Mesenchymal stem cell (in vitro differentiated cells and primary cell): ENCODE results near the gene ASIC1.

Experiments used
- DNase-seq: peaks from one replicate; pipeline ENCODE4 v3.0.0-alpha.2; 2013
- H2AFZ ChIP-seq: one replicate; pipeline ENCODE4 v1.6.1; 2013; ENCODE audit warnings: low read depth, mild to moderate bottlenecking, control low read depth, inconsistent platforms, low read length, moderate library complexity
- H2AK5ac ChIP-seq: 2 replicates; pipeline ENCODE4 v1.6.1; 2013; ENCODE audit warnings: low read length, moderate library complexity, mild to moderate bottlenecking, inconsistent platforms; ENCODE audit not compliant: severe bottlenecking
- H2BK120ac ChIP-seq: one replicate; pipeline ENCODE4 v1.6.1; 2013; ENCODE audit warnings: low read depth, mild to moderate bottlenecking, inconsistent platforms, low read length, moderate library complexity
- H2BK12ac ChIP-seq, 2 experiments: one replicate each; pipeline ENCODE4 v1.6.1; 2013; ENCODE audit warnings: inconsistent platforms in 2 of 2, low read length in 2 of 2, mild to moderate bottlenecking in 2 of 2, moderate library complexity in 2 of 2, control low read depth in 1 of 2
- H2BK15ac ChIP-seq: one replicate; pipeline ENCODE4 v1.6.1; 2013; ENCODE audit warnings: mild to moderate bottlenecking, low read depth, inconsistent platforms; ENCODE audit not compliant: poor library complexity, severe bottlenecking
- H2BK5ac ChIP-seq: 2 replicates; pipeline ENCODE4 v1.6.1; 2013; ENCODE audit warnings: low read depth, mild to moderate bottlenecking, low read length, control low read depth, inconsistent platforms; ENCODE audit not compliant: poor library complexity, severe bottlenecking
- H3K14ac ChIP-seq, 2 experiments: one replicate each; pipeline ENCODE4 v1.6.1; 2013; ENCODE audit warnings: inconsistent platforms in 2 of 2, low read length in 2 of 2, control low read depth in 1 of 2, mild to moderate bottlenecking in 1 of 2, moderate library complexity in 1 of 2
- H3K18ac ChIP-seq, 2 experiments: one replicate each; pipeline ENCODE4 v1.6.1; 2013; ENCODE audit warnings: inconsistent platforms in 2 of 2, low read length in 2 of 2, control low read depth in 1 of 2, low read depth in 1 of 2, mild to moderate bottlenecking in 1 of 2
- H3K23ac ChIP-seq, 2 experiments: one replicate each; pipeline ENCODE4 v1.6.1; 2013; ENCODE audit warnings: inconsistent platforms in 2 of 2, low read length in 2 of 2, mild to moderate bottlenecking in 2 of 2, moderate library complexity in 2 of 2, control low read depth in 1 of 2
- H3K27ac ChIP-seq: 2 replicates; pipeline ENCODE4 v1.5.1; 2013; ENCODE audit warnings: mild to moderate bottlenecking, moderate library complexity, low read length, control low read depth, inconsistent platforms; ENCODE audit not compliant: poor library complexity, severe bottlenecking
- H3K27me3 ChIP-seq, 2 experiments: 2 replicates each; pipeline versions ENCODE4 v1.6.1 to v1.7.0; 2013; ENCODE audit warnings: low read length in 2 of 2, mild to moderate bottlenecking in 2 of 2, moderate library complexity in 2 of 2, control low read depth in 1 of 2, inconsistent platforms in 1 of 2; ENCODE audit not compliant: control insufficient read depth in 1 of 2, insufficient read depth in 1 of 2
- H3K36me3 ChIP-seq, 2 experiments: 2 replicates each; pipeline versions ENCODE4 v1.6.1 to v1.7.0; 2013; ENCODE audit warnings: low read length in 2 of 2, control low read depth in 1 of 2, inconsistent platforms in 1 of 2, low read depth in 1 of 2, mild to moderate bottlenecking in 1 of 2; ENCODE audit not compliant: insufficient read depth in 2 of 2, control insufficient read depth in 1 of 2
- H3K4ac ChIP-seq, 2 experiments: one replicate each; pipeline ENCODE4 v1.6.1; 2013; ENCODE audit warnings: inconsistent platforms in 2 of 2, low read length in 2 of 2, mild to moderate bottlenecking in 2 of 2, moderate library complexity in 2 of 2, control low read depth in 1 of 2, low read depth in 1 of 2
- H3K4me1 ChIP-seq: 2 replicates; pipeline ENCODE4 v1.6.1; 2013; ENCODE audit warnings: low read depth, low read length, control low read depth; ENCODE audit not compliant: control insufficient read depth, insufficient read depth
- H3K4me2 ChIP-seq: 2 replicates; pipeline ENCODE4 v1.6.1; 2013; ENCODE audit warnings: low read length, mild to moderate bottlenecking, inconsistent platforms; ENCODE audit not compliant: poor library complexity, severe bottlenecking
- H3K4me3 ChIP-seq, 2 experiments: 2 replicates each; pipeline versions ENCODE4 v1.5.1 to v1.7.0; 2013; ENCODE audit warnings: low read length in 2 of 2, mild to moderate bottlenecking in 2 of 2, control low read depth in 1 of 2, low read depth in 1 of 2; ENCODE audit not compliant: insufficient read depth in 1 of 2
- H3K79me1 ChIP-seq: replicated peaks from 2 replicates; pipeline ENCODE4 v1.6.1; 2013; ENCODE audit warnings: mild to moderate bottlenecking, control low read depth, low read length, inconsistent platforms; ENCODE audit not compliant: poor library complexity, severe bottlenecking
- H3K9ac ChIP-seq: 2 replicates; pipeline ENCODE4 v1.7.0; 2013; ENCODE audit warnings: mild to moderate bottlenecking, low read length, moderate library complexity
- H3K9me3 ChIP-seq: 2 replicates; pipeline ENCODE4 v1.7.0; 2013; ENCODE audit warnings: mild to moderate bottlenecking, low read length; ENCODE audit not compliant: control insufficient read depth
- H4K8ac ChIP-seq: one replicate; pipeline ENCODE4 v1.6.1; 2013; ENCODE audit warnings: inconsistent platforms, mild to moderate bottlenecking, low read length, moderate library complexity
- H4K91ac ChIP-seq: one replicate; pipeline ENCODE4 v1.6.1; 2013; ENCODE audit warnings: mild to moderate bottlenecking, low read length, inconsistent platforms
- WGBS: methylation state at CpG from one replicate; pipeline ENCODE4 v1.1.7; 2013; ENCODE audit warnings: mixed read lengths; 5-methylcytosine and 5-hydroxymethylcytosine counted together

Gene ASIC1

GRCh38 chr12:50052964-50053363 is 4.4 kb upstream of the ASIC1 start:
- WGBS, result 80% methylated on average over 7 of the region's 7 CpGs
- Histone ChIP-seq H2AFZ (no peak overlapping the region), H3K27ac (no peak overlapping the region), H3K4me3 (no peak overlapping the region), H3K23ac (no peak overlapping the region), H2BK5ac (no peak overlapping the region), H3K4me1 (peaks cover 16% of the 10 kb centered on the region), H2AK5ac (no peak overlapping the region), H3K18ac (no peak overlapping the region), H3K9ac (no peak overlapping the region), H3K4ac (no peak overlapping the region), H3K36me3 (no peaks in the 10 kb centered on the region), H3K79me1 (no peaks in the 10 kb centered on the region), H3K9me3 (no peaks in the 10 kb centered on the region), H2BK12ac (no peak overlapping the region), H2BK15ac (no peak overlapping the region), H3K14ac (no peak overlapping the region), H4K91ac (no peak overlapping the region), H2BK120ac (no peak overlapping the region), H3K4me2 (no peak overlapping the region), H4K8ac (no peak overlapping the region), H3K27me3 (peaks cover 41 to 53% of the 10 kb centered on the region in 2 experiments)
- DNase-seq, result no peak

GRCh38 chr12:50053583-50053982 is 3.8 kb upstream of the ASIC1 start:
- Histone ChIP-seq H2AFZ (no peak overlapping the region), H2BK120ac (no peak overlapping the region), H3K9me3 (no peaks in the 10 kb centered on the region), H4K91ac (no peak overlapping the region), H4K8ac (no peak overlapping the region), H2BK12ac (no peak overlapping the region), H3K4me2 (no peak overlapping the region), H2BK15ac (no peak overlapping the region), H3K18ac (no peak overlapping the region), H2BK5ac (no peak overlapping the region), H3K27ac (no peak overlapping the region), H3K79me1 (no peaks in the 10 kb centered on the region), H3K14ac (no peak overlapping the region), H3K23ac (no peak overlapping the region), H3K4ac (no peak overlapping the region), H3K4me1 (peaks cover 19% of the 10 kb centered on the region), H3K4me3 (no peak overlapping the region), H3K9ac (no peak overlapping the region), H3K27me3 (peaks cover 45 to 53% of the 10 kb centered on the region in 2 experiments), H2AK5ac (no peak overlapping the region), H3K36me3 (no peaks in the 10 kb centered on the region)
- DNase-seq, result no peak
- 60% methylated on average over 1 of the region's 1 CpG for WGBS

DNA sequence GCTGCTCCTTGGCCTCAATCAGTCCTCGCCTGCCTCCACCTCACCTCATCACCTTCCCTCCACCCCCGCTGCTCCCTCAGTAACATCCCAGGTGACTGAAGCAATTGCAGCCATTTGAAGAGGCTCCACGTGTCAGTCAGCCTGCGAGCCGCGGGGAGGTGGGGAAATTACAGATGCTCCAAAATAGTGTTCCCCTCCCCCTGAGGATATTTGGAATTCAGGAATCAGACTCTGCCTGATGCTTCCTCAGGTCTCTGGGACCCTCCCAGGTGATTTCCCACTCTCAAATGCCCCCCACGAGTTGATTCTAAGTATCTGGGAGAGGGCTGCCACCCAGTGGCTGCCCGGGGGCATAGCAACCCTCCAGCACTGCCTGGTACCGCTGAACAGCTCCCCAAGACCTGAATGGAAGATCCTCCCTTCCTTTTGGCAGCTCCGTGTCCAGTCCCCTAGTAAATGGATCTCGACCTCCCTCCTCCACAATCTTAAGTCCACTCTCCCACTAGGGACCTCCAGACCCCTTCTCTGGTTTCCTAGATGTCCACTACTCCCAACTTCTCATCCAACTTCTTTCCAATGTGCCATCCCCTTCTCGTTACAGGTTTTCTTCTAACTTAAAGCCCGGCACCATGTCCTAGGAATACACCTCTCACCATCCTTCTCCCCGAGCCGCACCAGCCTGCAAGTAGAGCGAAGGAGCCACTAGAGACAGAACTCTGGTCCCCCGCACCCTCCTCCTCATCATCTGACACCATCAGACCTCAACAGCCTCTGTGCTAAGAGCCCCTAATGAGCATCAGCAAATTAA is 1.4 kb upstream of the ASIC1 start:
- Histone ChIP-seq H3K27ac (no peak overlapping the region), H2AK5ac (no peak overlapping the region), H3K27me3 (peaks cover 37 to 45% of the 10 kb centered on the region in 2 experiments), H2BK120ac (no peak overlapping the region), H3K4ac (no peak overlapping the region), H4K8ac (no peak overlapping the region), H3K23ac (no peak overlapping the region), H3K4me2 (peak overlapping the region; percentile 77), H2BK15ac (no peak overlapping the region), H3K4me1 (peaks cover 24% of the 10 kb centered on the region), H3K9me3 (no peaks in the 10 kb centered on the region), H3K18ac (no peak overlapping the region), H3K4me3 (peak overlapping the region in 1 of 2 experiments; percentile 46), H2BK12ac (no peak overlapping the region), H2AFZ (no peak overlapping the region), H3K14ac (no peak overlapping the region), H3K9ac (no peak overlapping the region), H3K36me3 (peaks cover 0 to 12% of the 10 kb centered on the region in 2 experiments), H3K79me1 (no peaks in the 10 kb centered on the region), H2BK5ac (no peak overlapping the region), H4K91ac (no peak overlapping the region)
- WGBS, result 10% methylated on average over 17 of the region's 17 CpGs
- DNase-seq, result peak; percentile 64

DNA sequence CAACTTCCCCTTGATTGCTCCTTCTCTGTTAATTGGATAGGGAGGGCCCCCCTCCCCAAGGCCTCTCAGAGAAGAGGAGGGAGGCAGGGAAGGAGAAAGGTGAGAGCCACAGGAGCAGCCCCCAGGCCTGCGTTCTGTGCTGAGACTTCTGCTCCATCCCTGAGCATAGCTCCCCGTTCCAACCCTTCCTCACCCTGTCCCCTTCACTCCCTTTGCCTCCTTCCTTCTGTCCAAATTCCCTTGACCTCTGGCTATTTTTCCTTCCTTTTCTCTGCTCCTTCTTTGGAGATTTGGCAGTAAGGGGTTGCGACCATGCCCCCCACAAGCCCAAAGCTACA is 788 bp upstream of the ASIC1 start:
- peak overlapping the region; percentile 82 for H3K9ac ChIP-seq
- H2AK5ac ChIP-seq, result no peak overlapping the region
- no peak overlapping the region for H4K91ac ChIP-seq
- no peak overlapping the region for H2BK15ac ChIP-seq
- peaks cover 31 to 40% of the 10 kb centered on the region in 2 experiments for H3K27me3 ChIP-seq
- peak overlapping the region in 1 of 2 experiments; percentile 57 for H3K23ac ChIP-seq
- no peak overlapping the region for H3K4me2 ChIP-seq
- H2BK120ac ChIP-seq, result no peak overlapping the region
- H3K79me1 ChIP-seq, result no peaks in the 10 kb centered on the region
- no peaks in the 10 kb centered on the region for H3K9me3 ChIP-seq
- H2BK5ac ChIP-seq, result no peak overlapping the region
- H3K4me3 ChIP-seq, result peak overlapping the region in 1 of 2 experiments; percentile 91
- WGBS, result 29% methylated on average over 3 of the region's 3 CpGs
- H3K36me3 ChIP-seq, result peaks cover 0 to 12% of the 10 kb centered on the region in 2 experiments
- peak overlapping the region in 1 of 2 experiments; percentile 94 for H3K14ac ChIP-seq
- peaks cover 24% of the 10 kb centered on the region for H3K4me1 ChIP-seq
- no peak overlapping the region for H3K18ac ChIP-seq
- H2AFZ ChIP-seq, result no peak overlapping the region
- H2BK12ac ChIP-seq, result no peak overlapping the region
- no peak overlapping the region for H3K27ac ChIP-seq
- DNase-seq, result no peak
- H4K8ac ChIP-seq, result no peak overlapping the region
- no peak overlapping the region for H3K4ac ChIP-seq
